Trophoblast cell (in vitro differentiated cells and primary cell): ENCODE results near the gene PCLO.

Experiments used
- DNase-seq, 2 donors: peaks; one replicate each; pipeline ENCODE4 v3.0.0-alpha.2; 2016
- H2AFZ ChIP-seq: 2 replicates; pipeline ENCODE4 v1.6.1; 2013; ENCODE audit warnings: low read length, moderate library complexity, mild to moderate bottlenecking; ENCODE audit not compliant: insufficient read depth, poor library complexity
- H2AK5ac ChIP-seq: 2 replicates; pipeline ENCODE4 v1.6.1; 2013; ENCODE audit warnings: mild to moderate bottlenecking, low read length
- H2BK120ac ChIP-seq: 2 replicates; pipeline ENCODE4 v1.6.1; 2013; ENCODE audit warnings: low read length, mild to moderate bottlenecking, moderate library complexity; ENCODE audit not compliant: insufficient read depth, poor library complexity
- H2BK12ac ChIP-seq: 2 replicates; pipeline ENCODE4 v1.6.1; 2013; ENCODE audit warnings: mild to moderate bottlenecking, low read length, moderate library complexity
- H2BK5ac ChIP-seq: 2 replicates; pipeline ENCODE4 v1.6.1; 2013; ENCODE audit warnings: low read length, low read depth, moderate library complexity, mild to moderate bottlenecking; ENCODE audit not compliant: poor library complexity
- H3K14ac ChIP-seq: 2 replicates; pipeline ENCODE4 v1.6.1; 2013; ENCODE audit warnings: mild to moderate bottlenecking, low read length
- H3K18ac ChIP-seq: 2 replicates; pipeline ENCODE4 v1.6.1; 2013; ENCODE audit warnings: mild to moderate bottlenecking, low read length
- H3K23ac ChIP-seq: 2 replicates; pipeline ENCODE4 v1.6.1; 2013; ENCODE audit warnings: low read length
- H3K27ac ChIP-seq: 2 replicates; pipeline ENCODE4 v1.5.1; 2013; ENCODE audit warnings: low read depth, mild to moderate bottlenecking, inconsistent platforms, low read length, moderate library complexity
- H3K27me3 ChIP-seq: 2 replicates; pipeline ENCODE4 v1.6.1; 2013; ENCODE audit warnings: inconsistent platforms, mild to moderate bottlenecking, low read length, moderate library complexity; ENCODE audit not compliant: insufficient read depth
- H3K36me3 ChIP-seq, 2 experiments: 1 replicate in 1 of 2; 2 replicates in 1 of 2; pipeline ENCODE4 v1.6.1; 2013; ENCODE audit warnings: low read length in 2 of 2, mild to moderate bottlenecking in 2 of 2, moderate library complexity in 1 of 2; ENCODE audit not compliant: insufficient read depth in 2 of 2, control insufficient read depth in 1 of 2
- H3K4ac ChIP-seq: 2 replicates; pipeline ENCODE4 v1.6.1; 2013; ENCODE audit warnings: low read depth, mild to moderate bottlenecking, low read length, moderate library complexity
- H3K4me1 ChIP-seq, 2 experiments: 1 replicate in 1 of 2; 2 replicates in 1 of 2; pipeline ENCODE4 v1.6.1; 2013; ENCODE audit warnings: low read length in 2 of 2, mild to moderate bottlenecking in 2 of 2, moderate library complexity in 1 of 2; ENCODE audit not compliant: insufficient read depth in 2 of 2, control insufficient read depth in 1 of 2
- H3K4me2 ChIP-seq: 2 replicates; pipeline ENCODE4 v1.6.1; 2013; ENCODE audit warnings: inconsistent platforms, mild to moderate bottlenecking, low read length, moderate library complexity
- H3K4me3 ChIP-seq: 2 replicates; pipeline ENCODE4 v1.5.1; 2013; ENCODE audit warnings: mild to moderate bottlenecking, low read depth, low read length, inconsistent platforms
- H3K79me1 ChIP-seq: one replicate; pipeline ENCODE4 v1.6.1; 2013; ENCODE audit warnings: low read length
- H3K79me2 ChIP-seq: 2 replicates; pipeline ENCODE4 v1.6.1; 2013; ENCODE audit warnings: low read length, mild to moderate bottlenecking; ENCODE audit not compliant: control insufficient read depth, insufficient read depth, poor library complexity
- H3K9ac ChIP-seq: 2 replicates; pipeline ENCODE4 v1.6.1; 2013; ENCODE audit warnings: mild to moderate bottlenecking, low read length
- H3K9me3 ChIP-seq: 2 replicates; pipeline ENCODE4 v1.6.1; 2013; ENCODE audit warnings: low read depth, mild to moderate bottlenecking, control low read depth, inconsistent platforms, low read length; ENCODE audit not compliant: insufficient read depth
- H4K12ac ChIP-seq: 2 replicates; pipeline ENCODE4 v1.6.1; 2013; ENCODE audit warnings: low read depth, mild to moderate bottlenecking, low read length, moderate library complexity
- H4K8ac ChIP-seq: 2 replicates; pipeline ENCODE4 v1.6.1; 2013; ENCODE audit warnings: low read depth, mild to moderate bottlenecking, low read length, moderate library complexity
- H4K91ac ChIP-seq: one replicate; pipeline ENCODE4 v1.6.1; 2013; ENCODE audit warnings: low read depth, mild to moderate bottlenecking, low read length, moderate library complexity
- WGBS: extraction: QIAGEN DNeasy Blood & Tissue Kit; methylation state at CpG from one replicate; pipeline ENCODE4 v1.1.7; 2013; ENCODE audit warnings: missing lambda C conversion rate; ENCODE audit not compliant: insufficient read length, insufficient coverage; ENCODE audit errors: extremely low coverage; 5-methylcytosine and 5-hydroxymethylcytosine counted together

Gene PCLO

DNA sequence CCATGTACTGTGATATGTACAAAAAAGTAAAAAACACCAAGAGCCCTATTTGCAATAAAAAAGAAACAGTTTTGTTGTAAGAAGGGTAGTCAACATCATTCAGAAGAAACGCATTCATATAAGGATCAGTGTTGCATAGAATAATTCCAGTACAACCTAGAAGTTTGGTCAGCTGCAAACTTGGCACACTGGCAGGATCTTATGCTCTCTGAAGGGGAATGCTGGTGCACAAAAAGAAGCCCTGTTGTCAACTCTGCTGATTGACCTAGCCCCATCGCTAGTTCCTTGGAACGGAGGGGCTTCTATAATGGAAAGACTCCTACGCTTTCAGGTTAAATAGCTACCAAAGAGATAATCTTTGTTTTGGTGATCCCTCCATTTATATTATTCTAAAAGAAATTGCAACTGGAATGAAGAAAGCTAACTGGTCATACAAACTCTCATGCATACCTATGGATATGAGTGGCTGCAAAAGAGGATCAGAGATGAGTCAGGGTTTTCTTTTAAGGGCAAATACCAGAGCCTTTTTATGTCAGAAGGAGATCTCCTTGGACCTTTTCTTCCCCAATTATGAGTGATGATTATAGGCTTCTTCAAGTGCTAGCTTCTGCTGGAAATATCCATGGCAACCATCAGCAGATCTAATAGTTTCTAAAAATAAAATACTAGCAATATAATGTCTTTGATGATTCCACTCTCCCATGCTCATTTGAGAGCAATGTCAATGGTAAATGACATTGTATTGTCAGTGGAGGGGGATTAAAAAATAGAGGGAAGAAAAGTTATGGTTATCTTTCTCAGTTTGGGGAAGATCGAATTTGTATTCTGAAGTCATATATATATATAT, 406.8 kb downstream of the PCLO start:
- no peak overlapping the region for H3K23ac ChIP-seq
- no peaks in the 10 kb centered on the region for H3K79me1 ChIP-seq
- H3K27ac ChIP-seq = no peak overlapping the region
- H4K12ac ChIP-seq = no peak overlapping the region
- no peak overlapping the region for H3K4me2 ChIP-seq
- H3K9ac ChIP-seq = no peak overlapping the region
- no peaks in the 10 kb centered on the region for H3K27me3 ChIP-seq
- H3K4me3 ChIP-seq = no peak overlapping the region
- H2BK12ac ChIP-seq = no peak overlapping the region
- H2BK120ac ChIP-seq = no peak overlapping the region
- no CpG with 5 or more reads among the region's 5 CpGs for WGBS
- peaks cover 0 to 3% of the 10 kb centered on the region in 2 experiments for H3K4me1 ChIP-seq
- no peak overlapping the region for H3K4ac ChIP-seq
- no peaks in the 10 kb centered on the region for H3K79me2 ChIP-seq
- H3K9me3 ChIP-seq = no peaks in the 10 kb centered on the region
- H3K14ac ChIP-seq = no peak overlapping the region
- H2AFZ ChIP-seq = no peak overlapping the region
- no peak overlapping the region for H4K91ac ChIP-seq
- no peak overlapping the region for H3K18ac ChIP-seq
- H4K8ac ChIP-seq = no peak overlapping the region
- no peaks in the 10 kb centered on the region for H3K36me3 ChIP-seq
- DNase-seq = peak in 1 of 2 donors; percentile 33
- no peak overlapping the region for H2AK5ac ChIP-seq
- no peak overlapping the region for H2BK5ac ChIP-seq

DNA sequence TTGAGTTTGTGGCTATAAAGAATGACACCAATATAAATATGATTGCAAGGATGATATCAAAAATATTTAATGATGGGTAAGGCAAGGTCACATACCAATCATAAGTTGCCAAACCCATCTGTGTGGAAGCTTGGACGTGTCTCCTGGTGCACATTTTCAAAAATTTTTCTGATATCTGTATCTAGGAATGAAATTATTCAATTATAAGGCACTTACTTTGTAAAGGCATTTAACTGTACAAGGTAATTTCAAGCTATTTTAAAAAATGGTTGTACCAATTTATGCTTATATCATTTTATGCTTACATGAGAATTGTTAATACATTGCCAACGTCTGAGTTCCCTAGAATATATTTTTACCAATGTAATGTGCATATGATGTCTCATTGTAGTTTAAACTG, 412.7 kb downstream of the PCLO start:
- Histone ChIP-seq H3K4ac (no peak overlapping the region), H3K27me3 (no peaks in the 10 kb centered on the region), H3K18ac (no peak overlapping the region), H2BK5ac (no peak overlapping the region), H3K4me1 (peaks cover 2 to 4% of the 10 kb centered on the region in 2 experiments), H2AFZ (no peak overlapping the region), H3K14ac (no peak overlapping the region), H3K79me1 (no peaks in the 10 kb centered on the region), H2AK5ac (no peak overlapping the region), H3K9me3 (no peaks in the 10 kb centered on the region), H4K8ac (no peak overlapping the region), H3K9ac (no peak overlapping the region), H3K79me2 (no peaks in the 10 kb centered on the region), H4K91ac (no peak overlapping the region), H3K36me3 (no peaks in the 10 kb centered on the region), H3K23ac (no peak overlapping the region), H2BK12ac (no peak overlapping the region), H2BK120ac (no peak overlapping the region), H4K12ac (no peak overlapping the region), H3K4me2 (no peak overlapping the region), H3K4me3 (no peak overlapping the region), H3K27ac (no peak overlapping the region)
- DNase-seq = no peak
- no CpG with 5 or more reads among the region's 2 CpGs for WGBS

DNA sequence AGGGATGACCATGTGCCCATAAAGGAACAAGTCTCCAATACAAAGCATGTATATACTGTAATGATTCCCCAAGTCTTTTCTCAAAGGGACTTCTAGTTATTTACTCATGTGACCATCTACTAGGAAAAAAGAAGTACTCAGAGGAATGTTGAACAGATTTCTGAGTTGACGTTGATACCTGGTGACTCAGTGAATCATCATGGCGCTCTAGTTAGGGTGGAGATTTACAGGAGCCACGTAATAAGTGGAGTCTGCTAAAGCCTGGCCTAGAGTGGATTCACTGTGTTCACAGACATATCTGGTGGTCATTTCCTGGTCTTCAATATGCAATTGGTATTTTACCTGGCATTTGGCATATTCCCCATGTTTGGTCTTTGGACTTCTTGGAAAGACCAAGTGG, 416.9 kb downstream of the PCLO start:
- Histone ChIP-seq H3K27ac (no peak overlapping the region), H2AK5ac (no peak overlapping the region), H3K4me1 (peaks cover 4 to 6% of the 10 kb centered on the region in 2 experiments), H3K79me2 (no peaks in the 10 kb centered on the region), H2BK5ac (no peak overlapping the region), H3K36me3 (no peaks in the 10 kb centered on the region), H3K18ac (no peak overlapping the region), H2AFZ (no peak overlapping the region), H3K79me1 (peaks cover 6% of the 10 kb centered on the region), H4K8ac (no peak overlapping the region), H3K4me2 (no peak overlapping the region), H3K14ac (no peak overlapping the region), H4K12ac (no peak overlapping the region), H4K91ac (no peak overlapping the region), H2BK12ac (no peak overlapping the region), H3K9ac (no peak overlapping the region), H2BK120ac (no peak overlapping the region), H3K27me3 (no peaks in the 10 kb centered on the region), H3K4ac (no peak overlapping the region), H3K9me3 (no peaks in the 10 kb centered on the region), H3K4me3 (no peak overlapping the region), H3K23ac (no peak overlapping the region)
- no peak for DNase-seq
- no CpG with 5 or more reads among the region's 3 CpGs for WGBS

DNA sequence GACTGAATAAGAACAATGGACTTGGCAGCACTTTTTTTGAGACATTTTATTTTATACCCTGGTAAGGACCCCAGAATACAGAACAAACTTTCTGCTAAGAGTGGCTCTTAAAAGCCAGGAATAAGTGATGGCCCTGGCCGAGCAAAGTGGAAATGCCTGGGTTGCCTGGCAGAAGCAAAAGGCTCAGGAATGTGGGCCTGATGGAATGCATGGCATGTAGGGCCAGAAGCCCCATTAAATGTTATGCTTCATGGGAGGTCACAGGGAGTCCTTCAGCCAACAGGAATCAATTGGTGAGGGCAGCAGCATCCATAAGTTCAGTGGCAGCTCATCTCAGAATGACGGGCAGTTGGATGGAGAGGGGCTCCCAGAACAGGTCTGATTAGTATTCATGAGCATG, 417.6 kb downstream of the PCLO start:
- H2AK5ac ChIP-seq = no peak overlapping the region
- no CpG with 5 or more reads among the region's 2 CpGs for WGBS
- H2BK120ac ChIP-seq = no peak overlapping the region
- H4K8ac ChIP-seq = no peak overlapping the region
- DNase-seq = no peak
- H3K27me3 ChIP-seq = no peaks in the 10 kb centered on the region
- H2BK5ac ChIP-seq = no peak overlapping the region
- no peak overlapping the region for H3K4ac ChIP-seq
- no peak overlapping the region for H3K14ac ChIP-seq
- H3K79me2 ChIP-seq = no peaks in the 10 kb centered on the region
- no peak overlapping the region for H2AFZ ChIP-seq
- no peak overlapping the region for H3K9ac ChIP-seq
- peaks cover 4 to 6% of the 10 kb centered on the region in 2 experiments for H3K4me1 ChIP-seq
- H4K91ac ChIP-seq = no peak overlapping the region
- H3K79me1 ChIP-seq = peaks cover 6% of the 10 kb centered on the region
- H3K9me3 ChIP-seq = no peaks in the 10 kb centered on the region
- no peaks in the 10 kb centered on the region for H3K36me3 ChIP-seq
- H3K4me3 ChIP-seq = no peak overlapping the region
- H3K27ac ChIP-seq = peak overlapping the region; percentile 48
- no peak overlapping the region for H3K18ac ChIP-seq
- H3K4me2 ChIP-seq = no peak overlapping the region
- H4K12ac ChIP-seq = no peak overlapping the region
- H2BK12ac ChIP-seq = no peak overlapping the region
- no peak overlapping the region for H3K23ac ChIP-seq
